Neural progenitor cell (in vitro differentiated cells): ENCODE measurements around the gene CIAO3.

ENCODE experiments used
- EZH2 ChIP-seq: fragments of 200-600 bp; sonication (generic); IDR thresholded peaks from 2 replicates; pipeline ENCODE4 v1.6.1; 2017; ENCODE audit warnings: antibody characterized with exemption, mild to moderate bottlenecking, moderate library complexity
- TF ChIP-seq, protein P1 (sequence below): fragments of 200-600 bp; sonication (generic); IDR thresholded peaks from 2 replicates; pipeline ENCODE4 v1.5.1; 2017; ENCODE audit warnings: antibody characterized with exemption, mild to moderate bottlenecking

- TF ChIP-seq, protein P1, sequence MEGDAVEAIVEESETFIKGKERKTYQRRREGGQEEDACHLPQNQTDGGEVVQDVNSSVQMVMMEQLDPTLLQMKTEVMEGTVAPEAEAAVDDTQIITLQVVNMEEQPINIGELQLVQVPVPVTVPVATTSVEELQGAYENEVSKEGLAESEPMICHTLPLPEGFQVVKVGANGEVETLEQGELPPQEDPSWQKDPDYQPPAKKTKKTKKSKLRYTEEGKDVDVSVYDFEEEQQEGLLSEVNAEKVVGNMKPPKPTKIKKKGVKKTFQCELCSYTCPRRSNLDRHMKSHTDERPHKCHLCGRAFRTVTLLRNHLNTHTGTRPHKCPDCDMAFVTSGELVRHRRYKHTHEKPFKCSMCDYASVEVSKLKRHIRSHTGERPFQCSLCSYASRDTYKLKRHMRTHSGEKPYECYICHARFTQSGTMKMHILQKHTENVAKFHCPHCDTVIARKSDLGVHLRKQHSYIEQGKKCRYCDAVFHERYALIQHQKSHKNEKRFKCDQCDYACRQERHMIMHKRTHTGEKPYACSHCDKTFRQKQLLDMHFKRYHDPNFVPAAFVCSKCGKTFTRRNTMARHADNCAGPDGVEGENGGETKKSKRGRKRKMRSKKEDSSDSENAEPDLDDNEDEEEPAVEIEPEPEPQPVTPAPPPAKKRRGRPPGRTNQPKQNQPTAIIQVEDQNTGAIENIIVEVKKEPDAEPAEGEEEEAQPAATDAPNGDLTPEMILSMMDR = no peak
- TF ChIP-seq EZH2 = no peak
Observed at GRCh38 chr16:749010-749409, 8.2 kb upstream of the CIAO3 start.
